ENCODE measurements around the gene ACKR2. TPM values are rescaled to one million over a fixed set of nuclear protein-coding genes. Genes with fewer than 3 reads are reported as not detected.

Gene ACKR2
- total and polyA plus RNA-seq, 2 of the 13 experiments (the other 11 are each of a cell fraction or from before 2014, with no cell fraction given): 1.1 to 1.9 TPM

GRCh38 chr3:42801784-42802183 lies 7.5 kb upstream of the ACKR2 start:
- WGBS (ENCODE audit: low lambda C conversion rate): 71% methylated on average over 4 of the region's 4 CpGs

More at GRCh38 chr3:42801784-42802183, 7.5 kb upstream of the ACKR2 start:
- no peaks in the 10 kb centered on the region; a peak in 1 of 5 replicates for H3K27me3 ChIP-seq (ENCODE audit: control insufficient read depth in 1 of 2, insufficient read depth in 2 of 2, low read length in 2 of 2)
- H3K36me3 ChIP-seq (replicated peaks in 1 of 2; ENCODE audit: control insufficient read depth in 1 of 2, insufficient read depth in 2 of 2, low read length in 2 of 2): peaks cover 0 to 10% of the 10 kb centered on the region in 2 experiments; a peak in 1 of 5 replicates
- FAIRE-seq (no peak), DNase-seq (ENCODE audit: low spot score) (no peak), ATAC-seq (no peak)
- peak overlapping the region in 2 of 3 experiments; percentile 34 to 92; a peak in 2 of 6 replicates for H3K4me3 ChIP-seq (replicated peaks in 1 of 3; ENCODE audit: insufficient read depth in 1 of 3, low read depth in 2 of 3, low read length in 3 of 3)
- TF ChIP-seq DBP (CRISPR knock-in tag; IDR thresholded peaks at IDR 0.05; ENCODE audit: not compliant biosample characterization) (no peak), ZNF12 (CRISPR knock-in tag; IDR thresholded peaks at IDR 0.05) (no peak), ZNF770 (CRISPR knock-in tag; IDR thresholded peaks at IDR 0.05) (peak; percentile 91), ZNF687 (CRISPR knock-in tag; IDR thresholded peaks at IDR 0.05) (0 out of 2 replicates have a peak, but pooled peaks have one; percentile 12), ZNF317 (CRISPR knock-in tag; IDR thresholded peaks at IDR 0.05) (no peak), FUBP1 (CRISPR knock-in tag; IDR thresholded peaks at IDR 0.05; ENCODE audit: borderline replicate concordance) (no peak), ZMYM3 (CRISPR knock-in tag; IDR thresholded peaks at IDR 0.05) (0 out of 2 replicates have a peak, but pooled peaks have one; percentile 19), ZNF121 (CRISPR knock-in tag; IDR thresholded peaks at IDR 0.05) (peak; percentile 92), ETV6 (CRISPR knock-in tag; conservative IDR thresholded peaks at IDR 0.05) (no peak), ARHGAP35 (CRISPR knock-in tag; IDR thresholded peaks at IDR 0.05; ENCODE audit: borderline replicate concordance) (no peak)
- H2AFZ ChIP-seq (ENCODE audit: low read length): no peak overlapping the region
- H3K4me2 ChIP-seq (ENCODE audit: low read depth, low read length): peak overlapping the region; percentile 92
- peak overlapping the region; percentile 52; the same call in 1 of the 2 replicates for H3K9ac ChIP-seq (ENCODE audit: insufficient read depth, low read depth, low read length)
- intact Hi-C loops (cut with micrococcal nuclease; ENCODE audit: unreplicated experiment): loop anchor here (2.0 kb wide), 1 partner anchor 45 kb away; no protein-coding TSS in a partner anchor
- no peaks in the 10 kb centered on the region for H3K9me3 ChIP-seq (ENCODE audit: low read length)
- no peak overlapping the region for H3K27ac ChIP-seq (ENCODE audit: extremely low read length, insufficient read depth, low read length)
- H3K4me1 ChIP-seq (ENCODE audit: insufficient read depth, low read length): peaks cover 59% of the 10 kb centered on the region
- ChIA-PET POLR2A (interaction anchor here (1.0 to 1.7 kb wide), 2 partner anchors 19 to 28 kb away, joined by 3 to 4 read pairs; no protein-coding TSS in a partner anchor), CTCF (ENCODE audit: low intra/inter-chr PET ratio, low total read pairs) (no interaction called here)
- no TSS peak for BruUV-seq (replicated peaks)
- H3K79me2 ChIP-seq (ENCODE audit: insufficient read depth, low read length): peaks cover 48% of the 10 kb centered on the region
- in situ Hi-C loops (cut with HindIII; ENCODE audit: extremely low pct_ligation_motif_present, low pct_unique_long_range_greater_than_20kb): no loop called here
- 0 out of 2 replicates have a peak, but pooled peaks cover 3% of the 10 kb centered on the region for H4K20me1 ChIP-seq (ENCODE audit: insufficient read depth, low read length)
